Measurements from ENCODE around the gene PCSK6.
"Not testable (repeated sequence)": the region's sequence is repeated elsewhere in the genome, so short reads cannot be mapped to it uniquely, and the experiment has no call there.

The PCSK6 gene

DNA sequence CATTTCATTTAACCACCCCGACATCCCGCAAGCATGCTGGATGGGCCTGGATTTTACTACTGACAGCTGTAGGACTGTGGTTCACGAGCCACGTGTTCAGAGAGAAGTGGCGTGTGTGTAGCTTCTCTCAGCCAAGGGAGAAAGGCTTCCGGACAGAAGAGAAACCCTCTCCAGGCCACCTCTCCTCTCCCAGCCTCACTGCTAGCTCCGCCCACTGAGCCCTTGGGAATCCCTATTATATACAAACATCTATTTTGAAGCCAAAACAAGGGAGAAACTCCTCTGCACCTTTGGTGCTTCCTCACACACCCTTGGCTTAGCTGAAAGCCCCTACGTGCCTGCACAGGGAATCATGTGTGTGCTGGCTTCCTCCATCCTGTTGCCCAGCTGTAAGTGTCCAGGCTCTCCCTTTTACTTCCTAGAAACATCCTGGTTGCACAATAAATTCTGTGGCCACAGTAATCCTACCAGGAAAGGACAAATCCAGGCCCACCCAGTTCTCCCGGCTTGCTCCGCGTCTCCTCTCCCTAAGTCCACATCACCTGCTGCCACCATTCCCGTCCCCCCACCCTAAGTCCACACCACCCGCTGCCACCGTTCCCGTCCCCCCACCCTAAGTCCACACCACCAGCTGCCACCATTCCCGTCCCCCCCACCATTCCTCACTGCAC is 30.5 kb downstream of the PCSK6 start:
- DNase-seq = peak; percentile 43

DNA sequence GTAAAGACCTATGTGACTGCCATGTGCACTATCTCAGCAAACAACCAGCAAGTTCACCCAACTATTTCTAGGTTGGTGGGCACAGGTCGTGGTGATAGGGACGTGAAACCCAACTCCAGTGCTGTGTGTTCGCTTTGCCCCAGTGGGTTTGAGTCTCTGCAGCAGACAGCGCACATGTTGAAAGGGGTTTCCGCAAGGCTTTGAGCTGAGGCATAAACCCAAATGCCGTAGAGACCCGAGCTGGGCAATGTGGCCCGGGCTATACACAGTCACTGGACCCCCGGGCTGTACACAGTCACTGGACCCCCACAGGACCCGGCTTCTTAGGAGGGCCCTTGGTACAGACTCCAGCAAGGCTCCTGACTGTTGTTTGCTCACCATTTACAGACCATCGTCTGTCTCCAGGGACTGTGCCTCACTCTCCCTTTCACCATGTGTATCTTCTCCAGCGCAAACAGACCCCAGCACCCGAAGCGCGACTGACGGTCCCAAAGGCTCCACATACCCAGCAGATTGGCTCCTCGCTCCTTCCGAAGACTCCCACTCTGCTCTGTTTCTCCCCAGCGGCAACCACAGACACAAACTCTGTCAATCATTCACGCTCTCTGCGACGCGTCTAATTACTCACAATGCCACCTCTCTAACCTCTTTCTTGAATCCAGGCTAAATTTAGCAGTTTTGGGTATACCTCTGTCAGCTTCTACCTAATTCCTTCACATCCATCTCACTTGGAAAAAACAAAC is 31.2 kb downstream of the PCSK6 start:
- DNase-seq = no peak

DNA sequence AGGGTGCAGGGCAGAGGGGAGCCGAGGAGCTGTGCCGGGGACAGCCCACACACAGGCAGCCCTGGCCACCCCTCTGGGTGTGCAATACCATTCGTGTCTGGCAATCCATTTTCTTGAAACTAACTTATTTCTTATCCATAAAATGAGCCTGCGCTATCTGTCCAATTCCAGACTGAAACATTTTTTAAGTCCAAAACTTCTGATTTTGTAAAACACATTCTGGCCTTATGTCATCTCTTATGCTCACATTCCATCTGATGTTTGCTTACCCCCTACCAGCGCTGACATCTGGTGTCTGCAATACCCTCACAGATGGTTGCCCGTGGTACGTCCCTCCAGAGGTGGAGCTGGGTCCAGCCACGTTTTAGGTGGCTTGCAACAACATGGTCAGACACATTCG is 31.8 kb downstream of the PCSK6 start:
- DNase-seq = peak; percentile 41

DNA sequence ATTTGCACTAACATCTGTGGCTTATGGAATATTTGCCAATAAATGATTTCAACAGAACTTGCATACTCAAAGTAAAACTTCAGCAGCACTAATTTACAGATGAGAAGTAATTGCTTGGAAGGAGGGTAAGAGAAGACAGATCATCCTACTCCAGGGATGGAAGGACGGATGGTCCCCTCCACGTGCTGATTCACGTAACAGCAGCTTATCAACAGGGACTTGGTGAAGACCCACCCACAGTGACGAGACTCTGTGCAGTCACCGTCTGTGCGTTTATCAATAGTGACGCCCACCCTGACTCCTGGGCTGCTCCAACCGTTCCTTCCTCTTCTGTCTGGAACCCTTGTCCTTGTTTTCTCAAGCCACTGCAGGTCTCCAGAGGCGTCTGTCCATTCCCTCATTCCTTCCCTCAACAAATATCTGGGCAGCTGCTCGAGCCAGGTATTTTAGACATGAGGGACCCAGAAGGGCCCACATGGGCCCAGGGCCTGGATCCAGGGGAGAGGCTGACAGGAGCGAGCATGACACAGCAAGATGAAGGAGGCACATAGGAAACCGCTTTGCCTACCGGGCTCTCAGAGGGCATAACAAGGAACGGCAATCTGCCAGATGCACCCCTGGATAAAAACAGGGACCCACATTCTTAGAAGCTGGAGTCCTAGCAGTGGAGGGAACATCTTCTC is 33.3 kb downstream of the PCSK6 start:
- DNase-seq = no peak

DNA sequence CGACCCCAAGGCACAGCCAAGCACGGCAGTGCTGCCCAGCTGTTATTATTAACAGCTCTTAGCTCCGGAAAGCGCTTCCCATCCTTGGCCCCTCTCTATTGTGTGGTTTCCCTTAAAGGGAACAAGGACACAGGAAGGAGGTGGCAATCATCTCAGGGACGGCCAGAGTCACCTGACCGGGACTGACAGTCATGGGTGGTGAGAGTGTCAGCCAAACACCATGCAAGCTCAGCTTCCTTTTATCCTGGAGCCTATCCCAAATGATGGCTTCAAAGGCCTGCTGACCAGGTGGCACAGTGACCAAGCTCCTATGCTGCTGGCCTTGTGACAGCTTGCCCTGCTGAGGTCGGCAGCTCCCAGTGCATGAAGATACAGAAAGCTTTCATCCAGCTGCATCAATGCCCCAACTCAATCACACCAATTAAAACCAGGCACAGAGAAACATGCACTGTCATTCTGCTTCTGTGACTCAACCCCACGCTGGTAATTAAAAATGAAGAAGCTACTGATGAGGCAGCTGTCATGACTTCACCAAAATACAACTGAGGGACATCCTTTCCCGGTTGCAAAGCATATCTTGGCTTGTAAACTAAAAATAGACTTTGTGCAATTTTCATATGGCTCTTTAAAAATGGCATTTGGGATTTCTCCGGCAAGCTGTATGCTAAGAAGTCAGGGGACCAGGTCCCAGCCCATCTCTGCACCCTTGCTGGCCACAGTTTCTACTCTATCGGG is 34.0 kb downstream of the PCSK6 start:
- no peak for DNase-seq

DNA sequence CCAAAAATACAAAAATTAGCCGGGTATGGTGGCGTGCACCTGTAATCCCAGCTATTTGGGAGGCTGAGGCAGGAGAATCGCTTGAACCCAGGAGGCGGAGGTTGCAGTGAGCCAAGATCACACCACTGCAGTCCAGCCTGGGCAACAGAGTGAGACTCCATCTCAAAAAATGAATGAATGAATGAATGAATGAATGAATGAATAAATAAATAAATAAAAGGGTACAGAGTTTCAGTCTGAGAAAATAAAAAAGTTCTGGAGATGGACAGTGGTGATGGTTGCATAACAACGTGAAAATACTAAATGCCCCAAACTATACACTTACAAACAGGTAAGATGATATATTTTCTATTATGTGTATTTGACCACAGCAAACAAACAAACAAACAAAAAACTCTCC is 34.7 kb downstream of the PCSK6 start:
- DNase-seq = not testable (repeated sequence)

DNA sequence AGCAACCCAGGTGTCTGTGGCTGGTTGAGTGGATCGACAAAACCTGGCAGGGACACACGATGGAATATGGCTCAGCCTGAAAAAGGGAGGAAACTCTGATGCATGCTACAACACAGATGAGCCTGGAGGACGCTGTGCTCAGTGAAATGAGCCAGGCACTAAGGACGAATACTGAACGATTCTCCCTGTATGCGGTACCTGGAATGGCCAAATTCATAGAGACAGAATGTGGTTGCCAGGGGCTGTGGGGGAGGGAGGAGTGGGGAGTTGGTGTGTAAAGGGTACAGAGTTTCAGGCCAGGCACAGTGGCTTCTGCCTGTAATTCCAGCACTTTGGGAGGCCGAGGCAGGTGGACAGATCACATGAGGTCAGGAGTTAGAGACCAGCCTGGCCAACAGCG is 35.1 kb downstream of the PCSK6 start:
- no peak for DNase-seq

DNA sequence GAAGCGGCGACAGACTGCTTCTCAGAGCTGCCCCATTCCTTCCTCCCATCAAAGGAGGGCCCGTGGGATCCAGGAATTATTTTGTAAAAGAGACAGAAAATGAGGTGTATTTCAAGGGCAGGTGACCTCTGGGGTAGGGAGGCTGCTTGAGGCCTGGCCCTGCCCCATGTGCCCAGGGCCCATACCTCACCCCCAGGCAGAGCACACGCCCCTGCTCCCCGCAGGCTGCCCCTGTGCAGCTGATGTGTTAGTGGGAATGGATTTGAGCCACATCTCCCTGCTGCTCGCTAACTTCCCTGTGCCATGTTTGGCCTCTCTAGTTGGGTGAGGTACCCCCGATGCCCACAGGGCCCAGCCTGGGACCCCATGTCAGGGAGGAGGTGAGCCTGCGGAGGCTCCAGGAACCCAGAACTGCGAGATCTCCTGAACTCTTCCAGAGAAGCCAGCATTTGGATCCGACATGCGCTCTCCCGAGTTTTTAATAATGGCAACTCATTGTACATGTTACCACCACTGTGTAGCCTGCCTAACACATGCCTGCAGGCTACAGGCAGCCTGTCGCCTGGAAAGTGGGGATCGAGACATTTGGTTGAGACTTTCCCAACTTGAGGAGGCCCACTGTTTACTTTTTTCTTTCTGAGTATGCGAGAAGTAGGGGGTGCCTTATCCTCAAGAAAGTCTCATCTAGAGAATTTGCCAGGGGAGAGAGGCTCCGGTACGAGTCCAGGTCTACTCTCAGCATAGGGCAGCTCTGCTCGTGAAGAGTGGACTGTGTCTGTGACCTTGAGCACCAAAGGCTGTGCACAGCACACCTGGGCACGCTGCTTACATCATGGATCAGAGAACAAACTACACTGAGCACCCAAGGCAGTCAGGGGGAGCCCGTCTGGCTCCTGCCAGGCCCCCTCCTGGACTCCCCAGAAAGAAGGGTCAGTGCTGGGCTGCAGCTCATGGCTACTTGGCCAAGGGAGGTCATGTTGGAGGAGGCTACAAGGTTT is 36.1 kb downstream of the PCSK6 start:
- no peak for DNase-seq

DNA sequence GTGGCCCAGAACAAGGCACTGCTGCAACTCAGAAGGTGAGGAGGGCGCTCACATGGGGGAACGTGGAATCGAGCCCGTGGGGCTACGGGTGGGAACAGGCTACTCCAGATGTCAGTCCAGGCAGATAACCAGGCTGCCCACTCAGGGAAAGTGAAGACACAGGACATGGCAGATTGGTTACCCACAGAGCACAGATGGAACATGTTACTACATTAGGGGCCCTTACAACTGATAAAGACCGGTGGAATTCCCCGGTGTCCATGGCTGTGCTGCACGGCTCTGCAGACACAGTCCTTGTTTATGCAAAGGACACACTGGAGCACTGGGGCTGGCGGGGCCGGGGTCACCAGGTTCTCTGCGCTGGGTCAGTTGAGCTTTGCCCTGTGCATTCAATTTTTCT is 36.9 kb downstream of the PCSK6 start:
- DNase-seq = no peak

DNA sequence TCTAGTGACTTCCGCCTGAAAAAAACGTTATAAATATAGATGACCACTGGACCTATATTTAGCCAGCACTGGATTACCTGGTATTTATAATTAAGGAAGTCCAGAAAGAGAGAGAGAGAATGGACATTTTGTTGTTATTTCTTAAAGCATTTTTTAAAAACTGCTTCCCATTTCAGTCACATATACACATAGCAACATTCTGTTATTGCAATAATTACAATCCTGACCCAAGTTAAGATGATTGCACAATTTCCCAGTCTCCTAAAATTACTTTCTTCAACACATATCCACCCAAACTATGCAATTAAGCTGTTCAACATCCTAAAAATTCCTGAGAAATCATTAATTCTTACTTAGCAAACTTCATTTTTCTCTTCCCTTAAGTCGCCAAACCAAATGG is 37.7 kb downstream of the PCSK6 start:
- DNase-seq = no peak

DNA sequence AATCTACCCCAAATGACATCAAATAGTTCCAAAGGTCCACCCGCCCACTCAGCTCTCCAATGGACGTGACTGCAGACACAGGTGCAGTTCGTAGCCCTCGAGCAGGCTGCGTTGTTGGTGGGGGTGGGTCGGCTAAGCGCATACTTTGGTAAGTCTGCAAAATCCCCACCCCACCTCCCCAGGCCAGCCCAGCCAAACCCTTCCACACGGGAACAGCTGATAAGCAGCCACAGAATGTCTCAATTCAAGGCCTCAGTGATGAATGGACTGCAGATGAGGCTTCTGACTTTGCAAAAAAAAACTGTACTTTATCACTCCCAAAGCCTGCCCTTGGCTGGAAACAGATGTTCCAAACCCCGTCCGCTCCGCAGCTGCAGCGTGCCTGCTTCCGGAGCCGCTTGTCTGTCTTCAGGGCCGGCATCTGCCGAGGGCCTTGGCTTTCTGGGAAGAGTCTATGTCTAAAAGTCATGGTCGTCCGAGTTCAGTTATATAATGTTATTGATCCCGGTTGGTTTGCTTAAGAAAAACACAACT is 38.2 kb downstream of the PCSK6 start:
- peak; percentile 78 for DNase-seq

DNA sequence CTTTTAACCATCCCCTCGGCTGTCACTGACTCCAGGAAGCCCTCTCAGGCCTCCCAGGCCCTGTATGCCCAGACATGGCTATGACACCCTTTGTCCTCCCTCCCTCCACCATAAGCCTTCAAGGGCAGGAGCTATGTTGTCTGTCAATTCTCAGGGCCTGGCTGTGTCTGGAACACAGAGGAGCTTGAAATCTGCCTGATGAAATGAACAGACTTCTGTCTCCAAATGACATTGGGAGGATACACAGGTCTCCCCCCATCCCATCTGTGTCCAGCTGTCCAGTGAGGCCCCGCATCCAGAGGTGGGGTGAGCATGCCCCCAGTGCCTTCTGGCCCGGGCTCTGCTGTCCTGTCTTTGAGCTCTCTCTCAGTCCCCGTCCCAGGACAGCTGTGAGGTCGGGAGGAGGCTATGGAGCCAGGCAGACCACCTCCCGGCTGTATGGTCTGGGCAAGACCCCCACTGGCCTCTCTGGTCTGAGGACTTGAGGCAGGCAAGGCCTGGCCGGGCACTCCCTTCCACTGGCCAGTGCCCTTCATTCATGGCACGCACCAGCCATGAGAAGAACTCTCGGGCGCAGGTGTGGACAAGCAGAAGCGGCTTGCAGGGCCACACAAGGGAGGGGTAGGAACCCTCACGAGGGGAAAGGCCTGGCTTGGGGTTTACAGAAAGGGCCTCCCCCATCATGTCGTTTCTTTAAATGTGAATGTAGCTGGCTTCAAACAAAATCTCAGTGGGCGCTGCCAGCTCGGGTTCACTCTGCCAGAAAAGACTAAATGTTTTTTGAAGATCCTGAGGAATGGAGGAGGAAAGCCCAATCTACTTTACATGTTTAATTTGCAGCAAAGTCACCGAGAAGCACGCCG is 38.9 kb downstream of the PCSK6 start:
- no peak for DNase-seq

DNA sequence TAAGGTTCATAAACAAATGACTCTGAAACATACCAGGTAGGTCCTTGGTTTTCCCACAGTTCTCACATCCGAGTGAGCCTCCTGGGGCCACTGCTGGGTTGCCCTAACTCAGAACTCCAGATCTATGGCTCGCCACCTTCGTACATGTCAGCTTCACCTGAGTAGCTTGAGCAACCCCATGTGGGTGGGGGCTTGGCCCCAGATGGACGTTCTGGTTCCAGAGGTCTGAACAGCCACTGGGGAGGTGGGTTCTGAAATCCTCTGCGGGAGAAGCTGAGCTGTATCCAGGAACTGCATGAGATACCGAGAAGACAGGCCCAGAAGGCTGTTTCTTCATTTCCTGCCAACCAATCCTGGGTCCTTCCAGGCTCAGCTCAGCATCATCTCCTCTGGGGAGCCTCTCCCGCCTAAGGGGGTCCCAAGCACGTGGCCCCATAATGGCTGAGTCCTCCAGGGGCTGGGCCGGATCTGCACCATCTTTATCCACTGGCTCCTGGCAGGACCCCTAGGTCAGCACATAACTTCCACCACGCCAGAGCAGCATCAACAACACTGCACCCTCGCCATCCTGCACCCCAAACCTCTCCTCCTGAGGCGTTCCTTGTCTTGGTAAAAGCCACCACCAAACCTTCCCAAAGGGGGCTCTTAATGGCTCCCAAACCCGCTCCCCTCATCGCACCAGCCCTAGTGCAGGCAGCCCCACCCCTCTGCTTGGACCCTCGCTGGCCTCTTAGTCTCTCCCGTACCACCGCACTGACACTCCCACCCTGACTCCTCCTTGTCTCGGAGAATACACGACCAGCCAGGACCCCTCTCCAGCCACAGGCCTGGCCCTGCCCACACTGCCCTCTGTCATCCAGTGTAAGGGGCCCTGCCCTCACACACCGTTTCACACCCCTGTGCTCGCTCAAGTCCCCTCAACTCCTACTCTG is 39.8 kb downstream of the PCSK6 start:
- DNase-seq = no peak

DNA sequence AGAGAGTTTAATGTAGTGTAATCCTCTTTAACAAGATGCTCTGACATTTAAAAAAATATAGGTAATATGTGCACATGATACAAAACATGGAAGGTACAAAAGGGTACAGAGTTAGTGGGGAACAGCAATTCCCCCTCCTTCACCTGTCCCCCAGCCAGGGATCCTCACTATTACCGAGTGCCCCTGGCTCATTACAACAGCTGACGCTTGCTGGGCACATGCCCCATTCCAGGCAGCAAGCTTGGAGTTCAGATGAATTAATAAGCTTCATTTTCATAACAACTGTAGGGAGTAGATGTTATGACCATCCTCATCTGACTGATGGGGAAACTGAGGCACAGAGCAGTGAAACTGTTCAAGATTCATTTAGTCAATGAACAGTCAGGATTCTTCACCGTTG is 41.2 kb downstream of the PCSK6 start:
- no peak for DNase-seq

DNA sequence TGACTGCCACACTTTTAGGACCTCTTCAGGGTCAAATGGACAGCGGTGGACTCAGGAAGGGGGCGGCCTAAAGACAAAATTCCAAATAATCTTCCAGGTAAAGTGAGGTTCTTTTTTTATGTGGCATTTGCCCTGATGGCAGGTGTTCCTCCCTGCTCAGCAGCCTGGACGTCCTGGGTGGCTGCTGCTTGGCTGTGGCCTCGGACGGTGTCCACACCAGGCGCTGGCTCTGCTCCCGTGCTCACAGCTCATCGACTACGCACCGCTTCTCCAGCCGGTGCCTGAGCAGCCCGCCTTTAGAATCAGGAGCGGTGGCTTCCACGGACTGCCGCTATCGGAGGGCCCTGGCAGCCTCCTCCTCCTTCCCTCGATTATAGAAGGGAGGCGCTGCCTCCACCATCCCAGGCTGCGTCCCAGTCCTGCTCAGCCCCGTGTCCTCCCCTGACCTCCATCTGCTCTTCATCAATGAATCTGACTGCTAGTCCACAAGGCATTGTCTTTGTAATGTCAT is 41.9 kb downstream of the PCSK6 start:
- no peak for DNase-seq

DNA sequence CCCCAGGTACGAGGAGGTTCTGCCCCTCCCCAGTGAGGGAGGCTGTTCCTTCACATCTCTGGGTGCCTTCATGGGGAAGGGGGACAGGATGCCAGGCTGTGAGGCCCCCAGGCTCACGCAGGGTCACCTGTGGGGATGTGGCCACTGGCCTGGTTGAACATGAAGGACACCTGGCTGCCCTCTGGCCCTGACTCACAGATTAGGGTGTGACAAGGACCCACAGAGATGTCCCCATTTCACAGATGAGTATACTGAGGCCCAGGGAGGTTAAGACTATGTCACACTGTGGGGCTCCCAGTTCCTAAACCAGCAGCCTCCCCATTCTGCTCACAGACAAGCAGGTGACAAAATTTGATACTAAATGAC is 42.4 kb downstream of the PCSK6 start:
- DNase-seq = no peak

DNA sequence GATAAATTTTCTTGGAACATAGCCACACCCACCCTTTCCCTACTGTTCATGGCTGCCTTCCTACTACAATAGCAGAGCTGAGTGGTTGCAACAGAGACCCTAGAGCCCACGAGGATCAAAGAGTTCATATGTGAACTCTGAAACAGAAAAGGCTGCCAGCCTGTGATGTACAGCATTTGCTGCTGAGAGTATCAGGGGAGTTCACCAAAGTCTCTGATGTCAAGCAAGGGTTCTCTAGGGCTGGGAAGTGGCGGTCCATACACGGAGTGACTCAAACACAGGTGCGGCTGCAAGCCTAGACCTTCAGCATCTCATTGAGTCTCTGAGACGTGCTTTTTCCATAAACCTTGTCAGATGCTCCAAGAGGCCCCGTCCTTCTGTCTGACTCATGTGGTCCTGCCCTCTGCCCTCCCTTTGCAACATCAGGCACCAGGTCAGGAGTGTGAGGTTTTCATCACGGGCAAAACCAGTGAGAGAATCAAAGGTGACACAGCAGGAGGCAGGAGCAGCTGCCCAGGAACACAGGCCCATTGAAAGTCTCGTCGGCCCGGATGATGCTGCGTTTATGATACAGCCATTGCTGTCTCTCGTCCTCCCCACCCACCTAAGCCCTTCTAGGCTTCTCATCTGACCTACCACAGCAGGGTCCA is 42.9 kb downstream of the PCSK6 start:
- no peak for DNase-seq

DNA sequence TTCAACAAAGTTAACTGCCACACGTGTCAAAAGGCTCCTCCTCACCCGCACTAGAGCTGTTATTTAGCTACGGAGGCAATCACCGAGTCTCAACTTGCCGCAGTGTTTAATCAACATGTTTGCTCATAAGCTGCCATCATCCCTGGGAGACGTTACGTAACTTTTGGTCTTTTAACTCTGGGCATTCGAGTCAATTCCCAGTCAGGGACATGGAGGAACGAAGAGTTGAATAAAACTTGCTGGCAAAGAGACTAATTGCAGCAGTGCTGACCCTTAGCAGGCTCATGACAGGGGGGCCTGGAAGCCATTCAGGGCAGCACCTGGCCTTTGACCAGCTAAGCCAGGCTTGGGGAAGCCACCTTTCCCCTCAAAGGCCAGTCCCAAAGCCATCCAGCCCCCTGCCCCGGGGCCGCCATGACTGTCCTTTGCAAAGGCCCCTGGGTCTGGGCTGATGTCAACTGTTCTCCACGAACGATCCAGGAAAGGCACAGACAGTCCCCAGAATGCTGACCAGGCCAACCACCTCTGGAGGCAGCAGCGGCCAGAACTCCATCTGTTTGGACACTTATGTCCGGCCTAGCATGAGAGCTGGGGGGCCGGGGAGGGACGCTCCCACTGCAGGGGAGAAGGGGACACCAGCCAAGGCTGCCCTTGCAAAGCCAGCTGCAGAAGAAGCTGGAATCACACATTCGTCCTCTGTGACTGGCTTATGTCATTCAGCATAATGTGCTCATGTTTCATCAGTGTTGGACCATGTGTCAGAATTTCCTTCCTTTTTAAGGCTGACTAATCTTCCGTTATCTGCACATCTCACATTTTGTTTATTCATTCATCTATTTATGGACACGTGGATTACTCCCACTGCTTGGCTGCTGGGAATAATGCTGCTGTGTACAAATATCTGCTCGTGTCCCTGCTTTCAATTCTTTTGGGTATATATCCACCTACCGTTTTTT is 43.7 kb downstream of the PCSK6 start:
- DNase-seq = no peak
